Endothelial cell of umbilical vein (primary cell): ENCODE results near the gene RANBP17.

ENCODE experiments used
- FOS ChIP-seq: IDR thresholded peaks from 2 replicates; pipeline ENCODE4 v1.6.1; 2011; ENCODE audit warnings: mild to moderate bottlenecking, low read length, moderate library complexity, borderline replicate concordance; ENCODE audit not compliant: insufficient read depth
- TF ChIP-seq, protein P1 (sequence below), 2 donors: IDR thresholded peaks; 1 replicate in 1 of 2; 2 replicates in 1 of 2; pipeline ENCODE4 v1.5.1; 2011; ENCODE audit warnings: low read length in 2 of 2, mild to moderate bottlenecking in 2 of 2, moderate library complexity in 2 of 2, control low read depth in 1 of 2, inconsistent platforms in 1 of 2, low read depth in 1 of 2; ENCODE audit not compliant: insufficient read depth in 1 of 2; ENCODE audit errors: extremely low read depth in 1 of 2
- TF ChIP-seq, protein P2 (sequence below): IDR thresholded peaks from 2 replicates; pipeline ENCODE4 v1.6.1; 2011; ENCODE audit not compliant: insufficient read depth, insufficient read length

DNA sequence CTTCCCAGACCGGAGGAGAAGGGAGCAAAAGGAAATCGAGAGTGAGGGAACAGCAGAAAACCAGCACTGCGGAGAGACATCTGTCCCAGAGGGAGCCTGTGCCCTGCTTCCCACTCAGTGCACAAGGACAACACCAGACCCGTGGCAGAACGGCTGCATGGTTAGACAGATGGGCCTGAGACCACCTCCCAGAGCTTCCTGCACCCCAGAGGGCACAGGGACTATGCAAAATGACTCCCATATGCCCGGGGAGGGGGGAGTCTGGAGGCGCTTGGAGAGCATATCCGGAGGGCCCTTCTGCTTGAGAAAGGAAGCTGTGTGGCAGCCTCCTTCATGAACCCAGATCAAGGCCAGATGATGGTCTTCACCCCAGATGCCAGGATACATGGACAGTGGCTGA lies 473.8 kb downstream of the RANBP17 start:
- no peak for TF ChIP-seq FOS
- TF ChIP-seq, protein P1, sequence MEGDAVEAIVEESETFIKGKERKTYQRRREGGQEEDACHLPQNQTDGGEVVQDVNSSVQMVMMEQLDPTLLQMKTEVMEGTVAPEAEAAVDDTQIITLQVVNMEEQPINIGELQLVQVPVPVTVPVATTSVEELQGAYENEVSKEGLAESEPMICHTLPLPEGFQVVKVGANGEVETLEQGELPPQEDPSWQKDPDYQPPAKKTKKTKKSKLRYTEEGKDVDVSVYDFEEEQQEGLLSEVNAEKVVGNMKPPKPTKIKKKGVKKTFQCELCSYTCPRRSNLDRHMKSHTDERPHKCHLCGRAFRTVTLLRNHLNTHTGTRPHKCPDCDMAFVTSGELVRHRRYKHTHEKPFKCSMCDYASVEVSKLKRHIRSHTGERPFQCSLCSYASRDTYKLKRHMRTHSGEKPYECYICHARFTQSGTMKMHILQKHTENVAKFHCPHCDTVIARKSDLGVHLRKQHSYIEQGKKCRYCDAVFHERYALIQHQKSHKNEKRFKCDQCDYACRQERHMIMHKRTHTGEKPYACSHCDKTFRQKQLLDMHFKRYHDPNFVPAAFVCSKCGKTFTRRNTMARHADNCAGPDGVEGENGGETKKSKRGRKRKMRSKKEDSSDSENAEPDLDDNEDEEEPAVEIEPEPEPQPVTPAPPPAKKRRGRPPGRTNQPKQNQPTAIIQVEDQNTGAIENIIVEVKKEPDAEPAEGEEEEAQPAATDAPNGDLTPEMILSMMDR (IDR thresholded peaks at IDR 0.05; ENCODE audit: extremely low read depth in 1 of 2, insufficient read depth in 1 of 2, low read depth in 1 of 2, low read length in 2 of 2) = no peak
- TF ChIP-seq, protein P2, sequence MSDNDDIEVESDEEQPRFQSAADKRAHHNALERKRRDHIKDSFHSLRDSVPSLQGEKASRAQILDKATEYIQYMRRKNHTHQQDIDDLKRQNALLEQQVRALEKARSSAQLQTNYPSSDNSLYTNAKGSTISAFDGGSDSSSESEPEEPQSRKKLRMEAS = no peak
